Pancreas (tissue), 10 donors: Measurements from ENCODE around the gene WRAP73. TPM values are rescaled to one million over a fixed set of nuclear protein-coding genes. Genes with fewer than 3 reads are reported as not detected.
"Not testable (repeated sequence)": the region's sequence is repeated elsewhere in the genome, so short reads cannot be mapped to it uniquely, and the experiment has no call there.

Experiments used
- ATAC-seq, 4 donors: fragments of 200-7000 bp; cut with Tn5 transposase; one replicate each; pipeline versions ENCODE4 v1.8.0 to v1.9.1; 2020; ENCODE audit warnings: mild to moderate bottlenecking in 4 of 4, moderate library complexity in 4 of 4
- DNase-seq, 6 donors: peaks; one replicate each; pipeline ENCODE4 v3.0.0-alpha.2; 2020
- FAIRE-seq: peaks from 2 replicates; lab custom pipeline; 2012; peaks lifted over from hg19 to GRCh38; lab: Jason Lieb, UNC
- H3K27ac ChIP-seq, 4 donors: fragments of 200-600 bp; sonication (generic); 1 replicate in 3 of 4; 2 replicates in 1 of 4; pipeline versions ENCODE4 v1.5.0 to v1.8.0; 2020
- H3K27me3 ChIP-seq, 4 donors: fragments of 200-600 bp; one replicate each; pipeline ENCODE4 v1.8.0; 2021
- H3K36me3 ChIP-seq, 3 donors: fragments of 200-600 bp; sonication (generic) in 1 of 3; one replicate each; pipeline versions ENCODE4 v1.5.0 to v1.8.0; 2020 to 2021
- H3K4me1 ChIP-seq, 3 donors: fragments of 200-600 bp; one replicate each; pipeline ENCODE4 v1.8.0; 2021
- H3K4me3 ChIP-seq, 4 donors: fragments of 200-600 bp; sonication (generic) in 2 of 4; one replicate each; pipeline versions ENCODE4 v1.5.0 to v1.8.0; 2020 to 2021
- H3K9me3 ChIP-seq, 4 donors: fragments of 200-600 bp; one replicate each; pipeline ENCODE4 v1.8.0; 2021
- CTCF ChIP-seq, 4 donors: fragments of 200-600 bp; sonication (generic) in 3 of 4; IDR thresholded peaks; one replicate each; pipeline versions ENCODE4 v1.5.0 to v1.8.0; 2021; ENCODE audit warnings: antibody characterized with exemption in 4 of 4
- WGBS, 2 donors: extraction: QIAGEN DNeasy Blood & Tissue Kit; methylation state at CpG; one replicate each; pipeline ENCODE4 v1.1.7; 2013; 5-methylcytosine and 5-hydroxymethylcytosine counted together
- intact Hi-C, 3 donors: fragments of 100-400 bp; cut with DNase I; formaldehyde crosslinking; loops; one replicate each; pipeline versions ENCODE4 v1.11.1 to v1.14.2; 2022
- polyA plus RNA-seq, 2 donors: library from polyadenylated mRNA; stranded (reverse); fragments of 200-250 nt; gene quantifications; one replicate each; pipeline ENCODE4 v1.2.3, GENCODE V29; 2013
- total RNA-seq, 6 donors: library from RNA; stranded (reverse); fragmentation: NEBNext Ultra II Directional in 4 of 6; extraction: Animal tissue kit (Norgen Biotek cat#: 25700) in 4 of 6; gene quantifications; one replicate each; pipeline versions ENCODE4 v1.2.1 to v1.2.4, GENCODE V29; 2021 to 2023
- donor health status: healthy with polysubstance abuse.
- donor health status: DM: no; HTN: no; CAD: no; lungs with moderate emphysema.
- donor health status: DM: no; HTN: no; CAD: no.
- donor health status: control.
- donor health status: control.
- donor health status: Bipolar disorder and iron deficiency.
- donor health status: DM: yes; HTN: yes; CAD: no.
- donor health status: DM: no; HTN: no; CAD: no.
- donor health status: DM: no; HTN: no; CAD: no.
- donor health status: DM: yes; HTN: yes; CAD: no.

The WRAP73 gene
- total and polyA plus RNA-seq, 8 donors: 6.7 to 26.2 (median 10.3) TPM

GRCh38 chr1:3586986-3587759, 62.7 kb downstream of the WRAP73 start:
- DNase-seq (no peak), FAIRE-seq (no peak), ATAC-seq (no peak)
- no peaks in the 10 kb centered on the region for H3K9me3 ChIP-seq
- WGBS, 2 donors: 68 to 70% methylated on average over 24 of the region's 24 CpGs
- no peak for TF ChIP-seq CTCF (IDR thresholded peaks at IDR 0.05)
- no peaks in the 10 kb centered on the region for H3K4me1 ChIP-seq
- H3K27me3 ChIP-seq: no peaks in the 10 kb centered on the region
- H3K27ac ChIP-seq: no peak overlapping the region
- no peak overlapping the region for H3K4me3 ChIP-seq
- no peaks in the 10 kb centered on the region for H3K36me3 ChIP-seq
- intact Hi-C loops: no loop called here

- no peak for TF ChIP-seq CTCF (IDR thresholded peaks at IDR 0.05)
- H3K4me1 ChIP-seq: no peaks in the 10 kb centered on the region
- no peak for DNase-seq
- H3K27me3 ChIP-seq: no peaks in the 10 kb centered on the region
- no peak for ATAC-seq
- no peak overlapping the region for H3K4me3 ChIP-seq
- intact Hi-C loops: no loop called here
- no peaks in the 10 kb centered on the region for H3K36me3 ChIP-seq
- WGBS, 2 donors: 80 to 86% methylated on average over 19 of the region's 19 CpGs
- FAIRE-seq: no peak
- no peaks in the 10 kb centered on the region for H3K9me3 ChIP-seq
- H3K27ac ChIP-seq: no peak overlapping the region
Measured at GRCh38 chr1:3585940-3586568, 63.8 kb downstream of the WRAP73 start.

- ATAC-seq, H3K4me1 ChIP-seq, DNase-seq, H3K36me3 ChIP-seq, H3K27me3 ChIP-seq, H3K27ac ChIP-seq, H3K9me3 ChIP-seq, FAIRE-seq, H3K4me3 ChIP-seq, intact Hi-C loops: not testable (repeated sequence)
- WGBS, 2 donors: 44 to 57% methylated on average over 6 of the region's 6 CpGs
Measured at GRCh38 chr1:3585353-3585868, 64.5 kb downstream of the WRAP73 start.

GRCh38 chr1:3584915-3585314, 65.0 kb downstream of the WRAP73 start:
- FAIRE-seq (no peak), DNase-seq (no peak), ATAC-seq (no peak)
- Histone ChIP-seq H3K4me1 (no peaks in the 10 kb centered on the region), H3K4me3 (no peak overlapping the region), H3K36me3 (no peaks in the 10 kb centered on the region), H3K27me3 (no peaks in the 10 kb centered on the region), H3K9me3 (no peaks in the 10 kb centered on the region), H3K27ac (no peak overlapping the region)
- intact Hi-C loops: no loop called here
- no peak for TF ChIP-seq CTCF (IDR thresholded peaks at IDR 0.05)
- 64 to 79% methylated on average over 7 of the region's 7 CpGs for WGBS, 2 donors

GRCh38 chr1:3583751-3584150, 66.2 kb downstream of the WRAP73 start:
- H3K4me1 ChIP-seq, DNase-seq, H3K9me3 ChIP-seq, H3K27ac ChIP-seq, H3K27me3 ChIP-seq, FAIRE-seq, H3K4me3 ChIP-seq, intact Hi-C loops, H3K36me3 ChIP-seq: not testable (repeated sequence)
- ATAC-seq: peak in 1 of 4 donors; percentile 40
- WGBS, 2 donors: 51 to 73% methylated on average over 16 to 19 of the region's 21 CpGs
